ENCODE data around the gene TMTC1. TPM values are rescaled to one million over a fixed set of nuclear protein-coding genes. Genes with fewer than 3 reads are reported as not detected.
A peak's percentile ranks its signal among the peaks of the same experiment; 100 is the strongest.

TMTC1 gene
- total and polyA plus RNA-seq, 2 experiments from 2014 or later = 4.8 to 24.3 TPM

- no peaks in the 10 kb centered on the region for H3K27me3 Mint-ChIP-seq (ENCODE audit: insufficient read depth, low read depth, poor library complexity)
- H3K36me3 Mint-ChIP-seq (ENCODE audit: low read depth) = peaks cover 4% of the 10 kb centered on the region; the same call in 1 of the 3 replicates
- Histone ChIP-seq H3K4me1 (ENCODE audit: insufficient read depth) (peaks cover 3% of the 10 kb centered on the region; the same call in 1 of the 2 replicates), H3K9me2 (ENCODE audit: insufficient read depth) (no peaks in the 10 kb centered on the region), H3K4me3 (no peak overlapping the region), H3K4me2 (no peak overlapping the region), H3K27ac (ENCODE audit: low read depth) (no peak overlapping the region), H2AFZ (no peak overlapping the region), H4K20me1 (replicated peaks; ENCODE audit: insufficient read depth) (no peaks in the 10 kb centered on the region), H3K27me3 (ENCODE audit: insufficient read depth) (no peaks in the 10 kb centered on the region), H3K36me3 (ENCODE audit: insufficient read depth) (no peaks in the 10 kb centered on the region), H3K79me2 (replicated peaks; ENCODE audit: insufficient read depth) (no peaks in the 10 kb centered on the region), H3F3A (replicated peaks; ENCODE audit: low read depth) (no peaks in the 10 kb centered on the region; the same call in 1 of the 2 replicates)
- H3K9me3 Mint-ChIP-seq = no peaks in the 10 kb centered on the region
- peaks cover 31% of the 10 kb centered on the region for H3K4me1 Mint-ChIP-seq
- TF ChIP-seq JUNB (IDR thresholded peaks at IDR 0.05; ENCODE audit: unreplicated experiment) (no peak), STAT1 (IDR thresholded peaks at IDR 0.05; ENCODE audit: unreplicated experiment) (no peak), ZNF114 (CRISPR knock-in tag; IDR thresholded peaks at IDR 0.05) (no peak), NANOG (IDR thresholded peaks at IDR 0.05; ENCODE audit: borderline replicate concordance) (no peak), ETS1 (IDR thresholded peaks at IDR 0.05) (no peak), REST (IDR thresholded peaks at IDR 0.05; ENCODE audit: unreplicated experiment) (no peak), EZH2phosphoT487 (IDR thresholded peaks at IDR 0.05; ENCODE audit: unreplicated experiment) (no peak), ZNF331 (CRISPR knock-in tag; IDR thresholded peaks at IDR 0.05; ENCODE audit: low read depth) (no peak), CTCF (conservative IDR thresholded peaks at IDR 0.05; ENCODE audit: low read depth in 2 of 2) (no peak)
- no peak overlapping the region for H3K4me3 Mint-ChIP-seq
- no peak for ATAC-seq
- H3K27ac Mint-ChIP-seq = no peak overlapping the region
- no peak for DNase-seq (ENCODE audit: low spot score)
These were observed 68.8 kb downstream of the TMTC1 start for GRCh38 chr12:29714966-29715365.

GRCh38 chr12:29713729-29714128 is 70.0 kb downstream of the TMTC1 start:
- H3K27me3 Mint-ChIP-seq (ENCODE audit: insufficient read depth, low read depth, poor library complexity) = peaks cover 2% of the 10 kb centered on the region
- ATAC-seq (no peak; the same call in 2 of the 3 replicates), DNase-seq (ENCODE audit: low spot score) (no peak)
- H3K79me2 ChIP-seq (replicated peaks; ENCODE audit: insufficient read depth) = no peaks in the 10 kb centered on the region
- no peaks in the 10 kb centered on the region for H3K9me2 ChIP-seq (ENCODE audit: insufficient read depth)
- H3K27ac ChIP-seq (ENCODE audit: low read depth) = no peak overlapping the region
- peaks cover 7% of the 10 kb centered on the region; the same call in 1 of the 2 replicates for H3K4me1 ChIP-seq (ENCODE audit: insufficient read depth)
- H3F3A ChIP-seq (replicated peaks; ENCODE audit: low read depth) = no peaks in the 10 kb centered on the region; the same call in 1 of the 2 replicates
- peaks cover 37% of the 10 kb centered on the region for H3K4me1 Mint-ChIP-seq
- no peak overlapping the region for H2AFZ ChIP-seq
- H3K4me2 ChIP-seq = no peak overlapping the region
- peak overlapping the region; percentile 29; the same call in 1 of the 2 replicates for H3K27ac Mint-ChIP-seq
- no peaks in the 10 kb centered on the region for H3K36me3 Mint-ChIP-seq (ENCODE audit: low read depth)
- H3K27me3 ChIP-seq (ENCODE audit: insufficient read depth) = no peaks in the 10 kb centered on the region
- H3K4me3 ChIP-seq = no peak overlapping the region
- no peak overlapping the region for H3K4me3 Mint-ChIP-seq
- no peaks in the 10 kb centered on the region for H4K20me1 ChIP-seq (replicated peaks; ENCODE audit: insufficient read depth)
- H3K36me3 ChIP-seq (ENCODE audit: insufficient read depth) = no peaks in the 10 kb centered on the region
- no peaks in the 10 kb centered on the region for H3K9me3 Mint-ChIP-seq
- TF ChIP-seq ZNF114 (CRISPR knock-in tag; IDR thresholded peaks at IDR 0.05) = no peak
- TF ChIP-seq ZNF462 (CRISPR knock-in tag; IDR thresholded peaks at IDR 0.05) = no peak
